GM19467 (cell line): ENCODE results near the gene TELO2.

Experiments used
- ATAC-seq: cut with Tn5 transposase; IDR thresholded peaks from one replicate; pipeline ENCODE4 v1.9.1; 2021; ENCODE audit warnings: mild to moderate bottlenecking, moderate library complexity; ENCODE audit not compliant: unreplicated experiment

TELO2 gene

DNA sequence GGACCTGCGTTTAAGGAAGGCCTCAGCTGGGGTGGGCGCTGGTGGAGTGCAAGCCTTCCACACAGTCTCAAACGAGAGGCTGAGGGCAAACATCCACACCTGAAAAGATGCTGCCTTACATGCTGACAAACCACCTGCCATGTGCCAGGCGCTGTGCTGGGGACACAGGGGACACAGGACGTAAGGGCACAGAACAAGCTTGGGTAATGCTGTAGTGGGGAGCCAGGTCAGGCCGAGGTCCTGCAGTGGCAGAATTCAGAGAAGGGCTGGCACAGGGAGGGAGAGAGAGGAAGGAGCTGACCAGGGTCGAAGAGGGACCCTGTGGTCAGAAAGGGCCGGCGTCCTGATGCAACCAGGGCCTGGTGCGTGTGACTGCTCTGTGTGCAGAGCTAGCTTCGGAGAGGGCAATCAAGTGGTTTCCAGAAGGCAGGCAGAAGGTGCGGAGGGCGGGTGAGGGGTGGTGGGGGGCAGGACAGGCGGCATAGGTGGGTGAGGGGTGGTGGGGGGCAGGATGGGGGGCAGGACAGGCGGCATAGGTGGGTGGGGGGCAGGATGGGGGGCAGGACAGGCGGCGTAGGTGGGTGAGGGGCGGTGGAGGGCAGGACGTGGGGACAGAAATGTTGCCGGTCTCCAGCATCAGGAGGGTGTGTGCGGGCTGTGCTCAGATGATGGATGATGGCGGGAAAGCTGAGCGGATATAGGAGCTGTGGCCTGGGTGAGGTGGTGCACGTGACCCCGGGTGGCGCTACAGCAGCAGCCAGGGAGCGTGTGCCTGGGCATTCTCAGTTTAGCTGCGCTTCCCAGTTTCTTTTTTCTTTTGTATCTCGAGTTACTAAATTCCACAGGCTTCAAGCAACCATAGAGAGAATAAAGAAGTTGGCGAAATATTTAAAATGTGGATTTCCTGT lies 18.8 kb downstream of the TELO2 start:
- no peak for ATAC-seq

DNA sequence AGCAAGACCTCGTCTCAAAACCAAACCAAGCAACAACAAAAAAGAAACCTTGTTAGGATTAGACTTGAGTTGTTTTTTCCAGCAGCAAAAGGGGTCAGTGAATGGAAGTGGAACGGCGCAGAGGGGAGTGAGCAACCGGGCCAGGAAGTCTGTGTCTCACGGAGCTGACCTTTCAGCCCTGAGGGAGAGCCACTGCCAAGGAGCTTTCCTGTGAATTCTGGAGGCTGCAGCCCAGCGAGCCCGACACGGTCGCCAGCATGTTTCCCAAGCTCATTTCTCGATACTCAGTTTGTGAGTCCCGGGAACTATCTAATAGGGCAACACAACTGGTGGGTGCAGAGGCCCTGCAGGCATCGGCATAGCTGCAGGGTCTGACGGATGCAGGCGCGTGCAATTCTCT lies 19.6 kb downstream of the TELO2 start:
- ATAC-seq: no peak

DNA sequence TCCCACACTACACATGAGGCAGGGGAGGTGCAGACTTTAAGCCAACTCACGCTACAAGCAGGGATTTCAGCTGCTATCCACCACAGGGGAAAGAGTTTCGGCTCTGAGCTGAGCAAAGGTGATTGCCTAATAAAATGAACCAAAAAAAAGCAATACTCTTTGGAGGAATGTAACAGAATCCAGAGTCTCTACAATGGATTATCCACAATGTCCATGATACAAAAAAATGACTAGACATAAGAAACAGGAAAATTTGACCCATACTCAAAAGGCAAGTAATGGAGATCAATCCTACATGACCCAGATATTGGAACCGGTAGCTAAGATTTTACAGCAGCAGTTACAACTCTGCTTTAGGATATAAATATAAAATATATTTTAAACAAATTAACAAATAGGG lies 21.3 kb downstream of the TELO2 start:
- no peak for ATAC-seq

DNA sequence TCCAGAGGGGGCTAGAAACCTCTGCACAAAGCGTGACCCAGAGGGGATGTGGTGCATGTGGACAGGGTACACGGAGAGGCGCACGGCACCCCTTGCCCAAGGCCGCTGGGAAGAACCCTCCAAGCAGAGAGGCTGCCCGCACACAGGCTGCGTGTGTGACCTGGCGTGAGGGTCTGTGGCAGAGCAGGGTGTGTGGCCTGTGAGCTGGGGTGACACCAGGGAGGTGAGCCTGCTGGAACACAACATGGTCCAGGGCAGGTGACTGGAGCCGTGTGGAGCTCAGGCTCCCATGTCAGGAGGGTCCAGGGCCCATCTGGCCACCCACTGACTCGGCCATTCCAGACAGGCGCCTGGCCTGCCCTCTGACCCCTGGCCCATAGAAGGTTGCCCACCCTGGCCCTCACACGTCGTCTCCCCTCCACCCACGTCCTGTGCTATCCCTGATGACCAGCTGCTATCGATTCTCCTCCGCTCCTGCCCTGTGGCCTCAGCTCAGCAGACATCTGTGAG lies 25.5 kb downstream of the TELO2 start:
- no peak for ATAC-seq

DNA sequence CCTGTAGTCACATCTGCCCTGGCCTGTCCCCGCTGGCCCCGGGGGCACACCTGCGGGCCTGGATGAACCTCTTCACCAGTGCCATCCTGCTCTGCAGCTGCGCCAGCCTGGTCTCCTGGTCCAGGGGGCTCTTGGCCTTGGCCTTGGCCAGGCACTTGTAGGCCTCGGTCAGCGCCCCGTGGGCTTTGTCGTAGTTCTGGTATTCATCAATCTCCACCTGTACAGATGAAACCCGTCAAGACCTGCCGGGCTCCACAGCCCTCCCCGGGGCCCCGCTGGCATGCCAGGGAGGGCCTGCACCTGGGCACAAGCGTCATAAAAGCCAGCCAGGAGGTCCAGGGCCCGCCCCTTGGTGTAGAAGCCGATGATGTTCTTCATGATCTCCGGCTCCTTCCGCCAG lies 26.7 kb downstream of the TELO2 start:
- ATAC-seq: no peak

DNA sequence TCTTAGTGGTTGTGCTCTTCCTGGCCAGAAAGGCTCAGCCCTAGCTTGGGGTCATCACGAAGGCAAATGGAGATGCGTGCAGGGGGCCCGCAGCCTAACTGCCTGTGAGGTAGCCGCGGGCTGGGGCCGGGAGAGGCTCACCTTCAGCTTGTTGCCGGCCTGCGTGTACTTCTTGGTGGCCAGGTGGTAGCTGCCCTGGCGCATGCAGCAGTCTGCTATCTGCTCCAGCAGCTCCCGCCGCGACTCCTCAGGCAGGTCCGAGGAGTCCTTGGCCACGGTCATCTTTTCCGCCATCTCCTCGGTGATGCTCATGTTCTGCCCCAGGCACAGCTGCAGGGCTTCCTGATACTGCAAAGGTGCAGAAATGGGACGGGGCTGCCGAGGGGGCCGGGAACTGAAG lies 27.3 kb downstream of the TELO2 start:
- no peak for ATAC-seq

DNA sequence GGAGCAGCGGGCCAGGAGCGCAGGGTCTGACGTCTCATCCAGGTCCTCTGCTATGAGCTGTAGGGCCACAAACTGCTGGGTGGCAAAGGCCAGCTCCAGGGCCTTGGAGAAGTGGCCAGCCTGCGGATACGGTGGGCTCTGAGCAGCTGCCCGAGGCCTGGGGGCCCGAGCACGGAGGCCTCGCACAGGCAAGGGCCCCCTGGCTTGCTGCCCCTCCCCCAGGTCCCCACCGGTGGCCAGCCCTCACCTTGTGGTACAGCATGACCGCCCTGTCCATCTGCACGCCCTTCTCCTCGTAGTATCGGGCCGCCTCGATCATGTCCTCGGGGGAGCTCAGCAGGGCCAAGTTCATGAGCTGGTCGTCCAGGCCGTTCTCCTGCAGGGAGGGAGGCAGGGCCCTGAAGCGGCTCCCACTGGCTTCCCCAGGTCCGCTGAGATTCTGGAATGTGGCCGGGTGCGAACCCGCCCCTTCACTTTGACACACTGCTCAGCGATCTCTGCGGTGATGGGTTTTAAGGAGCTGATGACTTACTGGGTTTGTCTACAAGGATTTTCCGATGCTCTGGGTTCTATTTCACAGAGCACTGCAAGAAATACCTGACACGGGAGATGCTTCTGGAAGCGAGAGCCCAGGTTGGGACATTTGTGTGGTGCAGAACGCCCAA lies 30.6 kb downstream of the TELO2 start:
- ATAC-seq: no peak

DNA sequence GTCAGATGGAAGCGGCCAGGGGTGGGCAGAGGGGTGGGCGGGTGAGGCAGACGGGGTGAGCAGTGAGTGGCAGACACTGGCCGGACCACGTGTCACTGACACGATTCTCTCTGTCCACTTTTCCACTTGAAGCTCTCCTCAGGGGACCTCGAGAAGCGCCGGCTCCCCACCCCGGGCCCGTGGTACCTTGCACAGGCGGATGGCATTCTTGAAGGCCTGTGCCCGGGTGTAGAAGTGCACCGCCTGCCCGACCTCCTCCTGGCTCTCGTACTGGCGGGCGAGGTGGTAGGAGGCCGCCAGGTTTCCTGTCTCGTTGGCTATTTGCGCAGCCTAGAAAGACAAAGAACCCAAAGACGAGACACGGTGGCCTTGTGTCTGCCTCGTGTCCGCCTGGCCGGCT lies 31.2 kb downstream of the TELO2 start:
- ATAC-seq: no peak

DNA sequence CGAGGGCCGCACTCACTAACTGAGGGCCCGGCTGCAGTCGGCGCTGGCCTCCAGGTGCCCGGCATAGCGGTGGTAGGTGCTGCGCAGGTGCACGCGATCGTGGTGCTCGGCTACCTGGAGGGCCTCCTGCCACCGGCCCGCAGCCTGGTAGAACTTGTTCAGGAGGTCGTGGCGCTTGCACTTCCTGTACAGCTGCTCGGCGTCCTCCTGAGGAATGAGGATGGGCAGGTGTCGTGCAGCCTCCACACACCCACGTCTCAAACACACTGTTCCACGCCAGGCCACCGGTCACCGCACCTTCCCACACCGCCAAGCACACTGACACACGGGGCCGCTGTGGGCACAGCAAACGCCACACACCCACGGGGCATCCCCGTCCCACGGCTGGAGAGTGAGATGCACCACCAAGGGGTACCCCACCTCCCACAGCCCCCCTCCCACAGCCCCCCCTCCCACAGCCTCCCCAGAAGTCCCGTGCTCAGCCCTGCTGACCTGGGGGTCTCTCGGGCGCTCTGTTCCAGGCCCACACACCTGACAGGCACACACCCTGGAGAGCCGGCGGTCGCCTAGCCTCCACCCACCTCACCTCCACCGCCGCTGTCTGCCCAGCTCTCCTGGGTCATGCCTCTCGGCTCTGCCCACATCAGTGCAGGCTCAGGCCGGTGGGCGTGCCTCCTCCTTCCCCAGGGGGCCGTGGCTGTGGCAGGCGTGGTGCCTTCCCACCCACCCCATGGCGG lies 32.9 kb downstream of the TELO2 start:
- no peak for ATAC-seq

DNA sequence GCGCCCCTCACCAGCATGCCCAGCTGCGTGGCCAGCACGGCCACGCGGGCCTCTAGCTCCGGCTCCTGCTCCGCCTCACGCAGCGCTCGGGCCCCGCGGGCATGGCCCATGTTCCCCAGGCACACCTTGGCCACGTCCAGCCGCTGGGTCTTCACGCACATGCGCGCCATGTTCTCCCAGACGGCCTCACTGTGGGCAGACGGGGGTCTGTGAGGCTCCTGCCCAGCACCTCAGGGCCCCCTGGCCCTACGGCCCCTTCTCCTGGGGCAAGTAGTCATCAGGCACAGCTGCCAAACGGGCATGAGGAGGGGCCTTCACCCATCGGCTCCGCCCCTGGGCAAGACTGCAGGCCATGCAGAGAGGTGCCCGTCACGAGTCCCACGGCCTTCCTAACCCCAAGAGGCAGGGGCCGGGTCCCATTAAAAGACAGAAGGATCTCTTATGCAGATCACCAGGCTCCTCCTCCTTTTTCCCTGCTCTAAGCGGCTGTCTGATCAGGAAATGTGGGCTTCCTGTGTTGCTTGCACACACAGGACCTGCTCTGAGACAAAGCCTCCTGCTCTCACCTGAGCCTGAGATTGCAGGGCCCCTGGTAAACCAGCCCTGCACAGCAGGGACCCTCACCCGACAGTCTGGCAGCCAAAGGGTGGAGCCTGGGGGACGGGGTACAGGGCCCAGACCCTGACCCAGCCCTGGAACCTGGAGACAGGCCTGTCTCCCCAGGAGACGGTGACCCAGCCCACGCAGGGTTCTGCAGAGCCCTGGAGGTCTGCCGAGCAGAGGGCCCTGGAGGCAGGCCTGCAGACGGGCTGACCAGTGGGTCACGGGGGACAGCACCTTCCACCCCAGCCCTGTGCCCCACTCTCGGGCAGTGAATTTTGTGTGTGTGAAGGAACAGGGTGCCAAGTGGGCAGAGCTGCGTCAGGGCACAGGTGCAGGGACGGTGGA lies 33.7 kb downstream of the TELO2 start:
- ATAC-seq: no peak

DNA sequence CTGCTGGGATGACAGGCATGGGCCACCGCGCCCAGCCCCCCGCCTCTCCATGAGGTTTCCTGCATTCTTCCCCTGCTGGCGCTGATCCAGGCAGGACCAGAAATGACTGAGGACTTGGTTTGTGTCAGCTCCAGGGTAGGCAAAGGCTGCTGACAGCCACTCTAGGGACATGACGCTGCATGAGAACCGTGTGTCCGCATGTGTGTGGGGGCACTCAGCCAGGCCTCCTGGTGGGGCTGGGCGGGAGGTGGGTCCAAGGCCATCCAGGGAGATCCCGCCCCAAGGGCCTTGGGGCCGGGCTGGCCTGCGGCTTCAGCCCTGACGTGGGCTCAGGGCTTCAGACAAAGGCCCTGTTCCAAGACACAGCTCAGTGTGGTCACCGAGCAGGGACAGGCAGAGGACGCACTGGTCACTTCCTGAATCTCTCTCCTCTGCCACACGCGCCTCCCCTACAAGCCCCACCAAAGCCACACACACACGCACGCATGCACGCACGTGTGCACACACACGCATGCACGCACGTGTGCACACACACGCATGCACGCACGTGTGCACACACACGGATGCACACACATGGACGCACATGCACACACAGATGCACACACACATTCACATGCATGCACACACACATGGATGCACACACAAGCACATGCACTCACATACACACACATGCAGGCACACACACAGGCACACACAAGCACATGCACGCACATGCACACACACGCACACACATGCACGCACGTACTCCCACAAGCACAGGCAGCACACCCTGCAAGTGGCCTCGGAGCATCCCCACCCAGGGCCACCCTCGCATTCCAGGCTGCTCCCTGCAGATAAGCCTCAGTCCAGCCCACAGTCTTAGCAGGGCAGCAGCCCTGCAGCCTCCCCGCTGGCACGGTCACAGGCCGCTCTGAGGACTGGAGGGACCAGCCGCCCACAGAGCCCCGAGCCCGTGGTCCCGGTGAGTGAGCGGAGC lies 35.0 kb downstream of the TELO2 start:
- ATAC-seq: no peak

DNA sequence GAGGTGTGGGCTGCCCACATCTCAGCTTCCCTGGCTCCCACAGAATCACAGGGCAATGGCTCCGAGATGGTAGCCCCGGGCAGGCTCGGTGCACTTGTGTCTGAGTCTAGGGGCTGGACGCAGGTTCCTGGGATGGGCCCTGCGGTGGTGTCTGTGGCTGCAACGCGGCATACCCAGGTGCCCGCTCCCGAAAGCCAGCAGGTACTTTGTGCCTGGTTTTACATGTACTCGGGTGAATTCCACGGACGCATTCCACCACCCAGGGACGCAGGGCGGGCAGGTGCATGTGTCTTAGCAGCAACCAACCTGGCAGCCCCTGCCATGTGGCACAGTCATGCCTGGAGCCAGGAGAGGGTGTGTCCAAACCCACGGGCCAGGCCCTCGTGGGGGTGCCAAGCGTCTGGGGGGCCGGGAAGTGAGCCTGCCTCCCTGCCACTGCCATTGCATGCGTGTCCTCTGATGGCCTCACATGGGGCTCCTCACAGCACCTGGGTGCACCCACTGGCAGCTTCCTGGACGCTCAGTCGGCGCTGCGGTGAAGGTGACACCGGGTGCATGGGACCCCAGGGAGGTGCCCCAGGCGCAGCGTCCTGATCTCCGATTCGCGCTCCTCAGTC lies 35.9 kb downstream of the TELO2 start:
- no peak for ATAC-seq

DNA sequence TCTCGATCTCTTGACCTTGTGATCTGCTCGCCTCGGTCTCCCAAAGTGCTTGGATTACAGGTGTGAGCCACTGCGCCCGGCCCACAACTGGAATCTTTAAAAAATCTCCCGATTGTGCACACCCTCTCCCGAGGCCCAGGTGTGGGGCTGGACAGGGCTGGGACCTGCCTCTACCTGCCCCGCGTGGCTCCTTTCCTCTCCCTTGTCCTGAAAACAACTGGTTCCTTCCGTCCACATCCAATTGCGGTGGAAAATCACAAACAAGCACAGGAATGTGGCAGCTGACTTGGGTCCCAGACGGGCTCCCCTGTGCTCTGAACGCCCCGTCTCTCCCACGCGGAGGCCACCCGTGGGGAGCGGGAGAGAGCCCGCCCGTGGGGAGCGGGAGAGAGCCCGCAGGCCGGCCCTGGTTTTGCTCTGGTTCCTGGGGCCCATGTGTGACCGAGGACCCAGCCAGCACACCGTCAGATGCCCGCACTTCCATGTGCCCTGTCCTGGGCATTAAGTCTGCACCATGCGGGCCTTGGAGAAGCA lies 37.3 kb downstream of the TELO2 start:
- ATAC-seq: no peak

DNA sequence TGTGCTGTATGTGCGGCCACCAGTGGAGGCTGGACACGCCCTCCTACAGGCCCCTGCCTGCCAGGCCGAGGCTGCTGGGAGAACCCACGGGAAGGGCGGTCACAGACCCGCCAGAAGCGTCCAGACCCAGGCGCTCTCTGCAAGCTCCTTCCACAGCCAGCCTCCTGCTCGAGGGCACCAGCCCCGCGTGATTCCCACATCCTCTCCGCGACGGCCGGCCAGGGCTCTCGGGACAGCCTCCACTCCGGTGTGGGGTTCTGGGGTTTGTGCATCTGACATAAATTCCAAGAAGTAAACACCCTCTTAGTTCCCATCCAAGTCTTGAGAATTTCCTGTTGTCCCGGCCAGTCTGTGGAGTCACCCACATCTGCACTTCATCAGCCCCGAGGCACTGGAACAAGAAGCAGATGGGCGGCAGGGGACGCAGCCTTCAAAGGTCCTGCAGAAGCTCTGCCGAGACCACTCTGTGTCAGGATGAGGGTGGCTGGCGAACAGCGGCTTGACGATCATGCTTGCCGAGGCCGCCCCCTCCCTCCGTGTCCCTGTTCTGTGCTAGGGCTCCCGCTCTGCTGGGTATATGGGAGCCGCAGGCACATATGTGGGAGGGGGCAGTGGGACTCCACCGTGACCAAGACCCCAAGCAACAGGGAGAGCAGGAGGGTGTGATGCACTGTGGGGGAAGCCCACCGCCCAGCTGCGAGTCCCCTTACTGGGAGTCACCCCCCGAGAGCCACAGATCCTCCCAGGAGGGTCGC lies 37.9 kb downstream of the TELO2 start:
- no peak for ATAC-seq

DNA sequence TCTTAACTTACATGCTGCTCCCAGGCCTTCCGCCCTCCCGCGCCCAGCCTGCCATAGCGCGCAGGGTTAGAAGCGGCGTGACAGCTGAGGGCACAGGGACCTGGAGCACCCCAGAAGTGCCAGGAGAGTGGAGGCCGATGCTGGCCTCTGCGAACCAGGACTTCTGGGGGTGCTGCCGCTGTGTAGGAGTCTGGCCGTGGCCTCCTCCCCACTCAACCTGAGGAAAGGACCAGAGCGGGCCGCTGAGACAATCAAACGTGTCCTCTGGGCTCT lies 38.4 kb downstream of the TELO2 start:
- no peak for ATAC-seq

DNA sequence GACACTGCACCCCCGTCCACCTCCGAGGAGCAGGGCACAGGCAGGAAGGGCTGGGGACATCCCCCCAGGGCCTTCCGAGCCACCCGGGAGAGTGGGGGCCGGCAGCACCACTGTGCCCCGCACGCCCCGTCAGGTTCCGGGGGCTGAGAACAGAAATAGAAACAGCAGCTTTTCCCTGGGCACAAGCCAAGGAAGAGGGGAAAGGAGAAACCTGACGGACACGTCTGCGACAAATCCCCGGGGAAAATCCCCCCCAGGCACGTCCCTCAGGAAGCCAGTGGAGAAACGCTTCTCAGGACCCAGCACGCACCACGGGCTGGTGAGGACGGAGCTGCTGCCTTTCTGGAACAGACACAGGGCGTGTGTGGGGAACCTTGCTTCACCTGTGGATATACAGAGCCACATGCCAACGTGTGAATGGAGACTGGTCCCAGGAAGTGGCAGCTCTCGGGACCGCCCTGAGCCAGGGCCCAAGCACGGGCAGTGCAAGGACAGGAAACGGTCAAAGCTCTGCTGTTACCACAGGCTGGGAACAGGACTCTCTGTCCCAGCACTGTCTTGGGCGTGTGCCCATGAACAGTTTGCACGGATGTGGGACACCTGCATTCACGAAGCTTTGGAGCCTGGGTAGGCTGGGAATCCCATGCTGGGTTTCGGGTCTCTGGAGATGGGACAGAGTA lies 39.1 kb downstream of the TELO2 start:
- ATAC-seq: no peak

DNA sequence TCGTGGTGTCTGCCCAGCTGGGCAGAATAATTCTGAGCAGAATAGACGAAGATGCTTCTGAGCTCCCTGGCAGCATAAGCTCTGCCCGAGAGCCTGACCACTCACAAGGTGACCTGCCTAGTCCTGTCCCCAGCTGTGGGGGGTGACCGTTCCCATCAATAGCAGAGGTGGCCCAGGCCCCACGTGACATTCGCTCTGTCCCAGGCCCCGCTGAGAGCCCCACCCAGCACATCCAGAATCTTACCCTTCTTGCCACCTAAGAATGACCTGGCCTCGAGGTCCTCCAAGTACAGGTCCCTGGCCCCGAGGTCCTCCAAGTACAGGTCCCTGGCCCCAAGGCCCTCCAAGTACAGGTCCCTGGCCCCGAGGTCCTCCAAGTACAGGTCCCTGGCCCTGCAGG lies 39.6 kb downstream of the TELO2 start:
- no peak for ATAC-seq
